DMS53 (cell line): ENCODE measurements around the gene SALL2.
"Not testable (repeated sequence)": the region's sequence is repeated elsewhere in the genome, so short reads cannot be mapped to it uniquely, and the experiment has no call there.

Source experiments
- DNase-seq: peaks from one replicate; lab custom pipeline; 2025; lab: John Stamatoyannopoulos, UW

The SALL2 gene

GRCh38 chr14:21525962-21526671, at the start of gene SALL2:
Gene SALL2 (minus strand): TSS chr14:21526346. CDS start chr14:21526127, 219 bp downstream.
- peak; percentile 69 for DNase-seq

DNA sequence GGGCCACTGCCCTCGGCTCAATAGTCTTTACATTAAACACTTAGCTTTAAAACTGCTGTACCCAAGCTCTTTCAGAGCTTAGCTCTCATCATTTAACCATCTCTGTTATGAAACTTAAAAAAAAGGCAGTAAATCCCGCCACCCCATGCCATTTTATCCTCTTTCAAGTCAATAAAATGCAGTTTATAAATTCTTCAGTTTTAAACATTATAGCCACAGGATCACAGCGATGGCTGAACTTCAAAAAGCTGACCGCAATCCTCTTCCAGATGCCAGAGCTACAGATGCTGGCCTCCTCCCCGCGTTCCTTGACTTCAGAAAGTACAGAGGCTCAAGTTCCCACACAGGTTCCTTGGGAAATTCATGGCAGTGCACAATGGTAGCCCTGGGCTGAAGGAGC, 49.5 kb upstream of the SALL2 start:
- DNase-seq: no peak

GRCh38 chr14:21572604-21573003, 46.5 kb upstream of the SALL2 start:
- DNase-seq: no peak

GRCh38 chr14:21558703-21559170, 32.6 kb upstream of the SALL2 start:
- DNase-seq: no peak

DNA sequence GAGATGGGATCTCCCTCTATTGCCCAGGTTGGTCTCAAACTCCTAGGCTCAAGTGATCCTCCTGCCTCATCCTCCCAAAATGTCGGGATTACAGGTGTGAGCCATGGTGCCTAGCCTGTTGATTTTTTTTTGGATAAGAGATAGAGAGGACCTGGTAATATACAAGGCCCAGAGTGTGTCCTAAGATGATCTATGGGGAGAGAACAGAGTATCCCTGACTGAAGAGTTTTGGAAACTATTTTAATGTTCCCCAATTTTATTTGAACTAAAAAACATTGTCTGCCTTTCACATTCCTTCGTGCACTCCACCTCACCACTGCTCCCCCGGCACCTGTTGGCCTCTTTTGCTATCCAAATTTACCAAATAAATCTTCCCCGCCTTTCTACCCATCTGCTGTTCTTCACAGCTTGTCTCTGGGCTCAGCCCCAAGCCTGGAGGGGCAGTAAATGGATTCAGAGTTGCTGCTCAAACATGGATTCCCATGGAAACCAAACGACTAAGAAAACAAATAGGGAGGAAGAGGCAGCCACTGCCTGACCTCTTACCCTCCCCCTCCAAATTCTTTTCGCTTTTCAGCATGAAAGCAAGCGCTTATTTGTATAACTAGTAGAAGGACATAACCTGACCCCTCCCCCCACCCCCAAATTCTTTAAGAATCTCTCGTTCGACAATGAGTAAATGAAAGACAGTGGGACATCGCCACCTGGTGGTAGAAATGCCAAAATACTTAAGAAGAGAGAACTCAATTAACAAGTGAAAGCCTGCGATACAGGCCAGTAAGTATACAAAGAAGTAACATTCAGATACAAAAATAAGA, 31.1 kb upstream of the SALL2 start:
- peak; percentile 85 for DNase-seq

DNA sequence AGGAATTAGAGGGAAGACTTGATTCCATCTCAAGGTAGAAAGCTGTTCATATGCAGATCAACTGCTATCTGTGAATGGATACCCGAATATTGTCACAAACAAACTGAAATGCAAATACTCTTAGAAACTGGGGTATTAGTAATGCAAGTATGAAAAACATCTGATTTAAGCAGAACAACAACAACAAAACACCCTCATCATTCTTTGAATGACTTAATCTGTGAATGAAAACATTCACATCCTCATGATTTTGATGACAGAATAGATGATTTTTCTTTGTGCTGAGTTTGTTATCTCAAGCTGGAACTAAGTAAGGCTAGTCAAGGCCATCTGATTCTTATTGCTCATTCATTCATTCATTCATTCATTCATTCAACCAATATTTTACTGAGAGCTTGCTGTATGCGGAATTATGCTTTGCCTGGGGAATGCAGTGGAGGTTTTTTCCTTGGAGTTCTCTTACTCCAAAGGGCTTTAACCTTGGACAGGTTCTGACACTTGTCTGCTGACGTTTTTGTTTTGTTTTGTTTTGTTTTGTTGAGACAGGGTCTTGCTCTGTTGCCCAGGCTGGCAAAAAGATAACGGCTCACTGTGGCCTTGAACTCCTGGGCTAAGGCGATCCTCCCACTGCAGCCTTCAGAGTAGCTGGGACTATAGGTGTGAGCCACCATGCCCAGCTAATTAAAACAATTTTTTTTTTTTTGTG, 30.4 kb upstream of the SALL2 start:
- DNase-seq: no peak

- DNase-seq: no peak
These were observed 27.1 kb upstream of the SALL2 start for GRCh38 chr14:21553266-21553665.

DNA sequence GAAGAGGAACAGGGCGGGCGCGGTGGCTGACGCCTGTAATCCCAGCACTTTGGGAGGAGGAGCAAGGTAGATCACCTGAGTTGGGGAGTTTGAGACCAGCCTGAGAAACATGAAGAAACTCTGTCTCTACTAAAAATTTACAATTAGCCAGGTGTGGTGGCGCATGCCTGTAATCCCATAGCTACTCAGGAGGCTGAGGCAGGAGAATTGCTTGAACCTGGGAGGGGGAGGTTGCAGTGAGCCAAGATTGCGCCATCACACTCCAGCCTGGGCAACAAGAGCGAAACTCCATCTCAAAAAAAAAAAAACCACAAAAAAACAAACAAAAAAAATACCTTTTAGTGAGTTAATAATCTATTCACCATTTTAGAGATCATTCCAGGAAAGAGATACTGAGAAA, 18.4 kb upstream of the SALL2 start:
- DNase-seq: not testable (repeated sequence)

GRCh38 chr14:21543963-21544362, 17.8 kb upstream of the SALL2 start:
- DNase-seq: no peak

DNA sequence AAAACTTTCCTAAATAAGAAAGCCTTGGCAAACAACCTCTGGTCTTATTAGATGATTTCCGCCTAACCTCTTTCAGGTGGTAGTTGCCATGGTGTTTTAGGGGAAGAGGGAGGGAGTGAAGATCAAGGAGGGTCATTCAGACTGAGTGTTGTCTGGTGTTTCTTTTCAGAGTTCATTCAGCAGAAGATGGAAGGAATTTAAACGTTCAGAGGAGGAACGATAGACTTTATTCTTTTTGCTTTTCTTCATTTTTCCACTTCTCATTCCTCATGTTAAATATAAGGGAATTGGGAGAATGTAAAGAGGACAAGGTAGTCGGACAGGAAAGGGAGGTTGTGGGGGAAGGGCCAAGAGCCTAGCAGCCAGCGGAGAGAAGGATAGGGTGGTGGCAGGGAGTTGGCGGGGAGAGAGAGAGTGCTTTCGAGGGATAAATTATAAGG, 17.4 kb upstream of the SALL2 start:
- DNase-seq: no peak

- DNase-seq: no peak
These were observed 15.4 kb upstream of the SALL2 start for GRCh38 chr14:21541413-21542074.

DNA sequence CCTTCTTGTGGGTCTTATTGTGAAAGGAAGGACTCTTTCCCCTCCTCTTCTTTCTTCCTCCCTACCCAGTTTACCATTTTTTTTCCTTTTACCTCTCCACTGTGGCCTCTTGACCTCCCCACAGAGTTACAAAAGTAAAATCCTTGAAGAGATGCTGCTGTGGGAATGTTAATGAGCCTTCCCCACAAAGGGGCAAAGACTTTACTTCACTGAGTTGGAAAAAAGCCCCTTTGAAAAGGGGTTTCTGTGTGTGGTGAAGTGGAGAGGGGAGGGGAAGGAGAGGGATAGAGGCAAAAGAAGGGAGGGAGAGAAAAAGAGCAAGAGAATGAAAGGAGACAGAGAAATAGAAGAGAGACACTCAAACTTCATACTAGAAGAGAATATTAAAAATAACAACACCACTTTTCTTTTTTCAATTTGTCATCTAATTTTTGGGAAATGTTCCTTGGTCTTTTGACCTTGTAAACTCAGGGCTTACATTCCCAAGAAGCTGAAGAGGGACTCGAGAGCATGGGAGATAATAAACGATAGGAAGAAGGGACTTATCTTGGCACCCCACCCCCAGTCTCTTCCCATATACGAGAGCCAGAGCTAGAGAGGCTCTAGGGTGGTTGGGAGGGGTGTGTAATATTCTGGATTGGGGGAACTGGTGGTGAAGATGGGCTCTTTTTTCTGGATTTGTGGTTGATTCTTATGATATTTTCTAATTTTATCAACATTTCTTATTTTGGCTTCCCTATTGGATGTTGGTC, 13.2 kb upstream of the SALL2 start:
- no peak for DNase-seq

- DNase-seq: no peak
These were observed 10.9 kb upstream of the SALL2 start for GRCh38 chr14:21537090-21537424.

DNA sequence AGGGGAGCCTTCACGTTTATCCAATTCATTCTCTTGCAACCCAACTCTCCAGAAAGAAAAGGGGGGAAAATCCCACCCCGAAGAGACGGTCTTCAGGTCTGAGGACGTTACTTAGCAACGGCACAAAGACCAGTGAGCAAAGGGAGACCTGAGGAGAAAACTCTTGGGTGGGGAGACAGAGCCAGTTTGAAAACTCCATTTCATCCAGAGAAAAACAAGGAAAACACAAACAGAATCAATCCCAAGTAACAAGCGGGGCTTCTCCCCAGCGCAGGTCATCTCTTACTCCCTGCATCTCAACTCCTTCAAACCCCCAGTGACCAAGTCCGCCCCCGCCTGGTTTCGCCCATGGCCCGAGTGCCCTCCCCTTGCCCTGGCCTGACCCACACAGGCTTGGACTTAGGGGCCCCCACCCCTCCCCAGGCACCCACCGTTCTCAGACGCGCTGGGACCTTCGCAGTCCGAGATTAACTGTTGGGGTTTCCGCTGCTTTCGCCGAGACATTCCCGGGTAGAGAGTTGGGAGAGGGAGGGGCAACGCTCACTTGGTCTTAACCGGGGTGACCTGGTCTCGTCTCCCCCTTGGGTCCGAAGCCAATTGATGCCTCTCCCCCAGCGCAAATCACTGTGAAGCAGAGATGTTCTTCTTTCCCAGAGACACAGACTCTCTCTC, 10.4 kb upstream of the SALL2 start:
- no peak for DNase-seq

GRCh38 chr14:21535545-21536417, 9.6 kb upstream of the SALL2 start:
- no peak for DNase-seq

GRCh38 chr14:21534576-21534975, 8.4 kb upstream of the SALL2 start:
- DNase-seq: no peak

DNA sequence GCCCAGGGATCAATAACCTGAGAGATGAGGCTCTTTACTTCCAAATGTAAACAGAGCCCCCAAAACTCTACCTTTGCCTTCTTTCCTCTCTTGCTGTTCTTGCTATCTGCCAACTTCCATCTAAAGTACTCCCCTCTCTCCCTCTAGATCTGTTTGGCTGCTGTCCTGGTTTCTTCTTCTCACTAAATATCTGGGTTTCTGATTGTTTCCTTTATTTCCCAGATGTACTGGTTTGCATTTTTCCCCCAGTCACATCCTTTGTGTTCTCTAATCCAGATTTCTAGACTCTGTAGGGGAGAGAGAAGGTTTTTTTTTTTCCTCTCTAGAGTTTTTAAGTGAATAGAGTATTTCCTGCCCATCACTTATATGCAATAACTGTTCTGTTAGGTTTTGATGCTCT, 7.1 kb upstream of the SALL2 start:
- no peak for DNase-seq

- DNase-seq: no peak
These were observed 3.4 kb upstream of the SALL2 start for GRCh38 chr14:21529515-21529914.

- DNase-seq: no peak
These were observed 2.5 kb upstream of the SALL2 start for GRCh38 chr14:21528381-21529348.
